GM12892 (cell line): ENCODE measurements around the gene RBBP5.

Experiments used
- DNase-seq: peaks from one replicate; pipeline ENCODE4 v3.0.0; 2011; ENCODE audit not compliant: insufficient read length
- FAIRE-seq: peaks from 2 replicates; lab custom pipeline; 2011; peaks lifted over from hg19 to GRCh38; lab: Jason Lieb, UNC
- POLR2A ChIP-seq: IDR thresholded peaks from 2 replicates; pipeline ENCODE4 v1.6.1; 2011; ENCODE audit warnings: low read depth, low read length, control low read depth
- POLR2AphosphoS5 ChIP-seq: IDR thresholded peaks from 2 replicates; pipeline ENCODE4 v1.6.1; 2011; ENCODE audit warnings: low read depth, low read length, control low read depth
- TAF1 ChIP-seq: IDR thresholded peaks from 2 replicates; pipeline ENCODE4 v1.6.1; 2011; ENCODE audit warnings: low read depth, mild to moderate bottlenecking, control low read depth, low read length, borderline replicate concordance

RBBP5 gene

GRCh38 chr1:205091043-205091740 is 30.6 kb downstream of the RBBP5 start:
- no peak for FAIRE-seq
- no peak for DNase-seq
- no peak for TF ChIP-seq POLR2AphosphoS5
- no peak for TF ChIP-seq TAF1
- TF ChIP-seq POLR2A, result no peak

DNA sequence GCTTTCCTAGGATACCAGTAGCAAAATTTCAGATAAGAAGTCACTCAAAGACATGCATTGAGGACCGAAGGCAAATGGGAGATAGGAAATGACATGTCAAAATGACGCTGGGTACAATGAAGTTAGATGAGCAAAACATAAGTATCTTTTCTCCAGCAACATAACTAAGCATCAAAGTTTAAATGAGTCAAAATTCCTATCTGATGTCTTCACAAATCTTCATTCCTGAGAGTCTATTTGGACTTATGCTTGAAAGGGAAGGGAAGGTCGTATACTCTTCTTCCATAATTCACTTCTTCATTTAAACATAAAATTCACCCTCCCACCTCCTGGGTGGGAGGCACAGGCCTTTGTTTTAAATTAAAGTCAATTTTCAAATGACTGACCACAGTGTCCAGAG is 33.4 kb downstream of the RBBP5 start:
- no peak for TF ChIP-seq POLR2AphosphoS5
- no peak for TF ChIP-seq TAF1
- no peak for TF ChIP-seq POLR2A
- FAIRE-seq, result no peak
- no peak for DNase-seq

DNA sequence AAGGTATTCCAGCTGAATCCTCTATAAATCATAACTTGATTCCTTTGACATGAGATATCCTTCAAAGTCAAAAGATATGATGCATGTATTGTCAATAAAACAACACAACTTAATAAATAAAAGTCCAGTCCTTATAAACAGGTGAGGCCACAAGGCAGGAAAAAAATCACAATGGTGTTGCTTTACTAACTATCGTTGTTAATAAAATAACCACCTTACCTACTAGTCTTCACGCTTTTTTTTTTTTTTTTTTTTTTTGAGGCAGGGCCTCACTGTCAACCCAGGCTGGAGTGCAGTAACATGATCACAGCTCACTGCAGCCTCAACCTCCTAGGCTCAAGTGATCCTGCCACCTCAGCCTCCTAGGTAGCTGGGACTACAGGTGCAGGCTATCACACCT is 37.4 kb downstream of the RBBP5 start, which contains the start of gene TMEM81:
TMEM81 (minus strand) TSS at position 101 of the 400 bp plus-strand sequence. CDS start 140 bp downstream, outside the sequence.
- no peak for TF ChIP-seq TAF1
- no peak for TF ChIP-seq POLR2AphosphoS5
- TF ChIP-seq POLR2A, result no peak
- FAIRE-seq, result no peak
- no peak for DNase-seq

DNA sequence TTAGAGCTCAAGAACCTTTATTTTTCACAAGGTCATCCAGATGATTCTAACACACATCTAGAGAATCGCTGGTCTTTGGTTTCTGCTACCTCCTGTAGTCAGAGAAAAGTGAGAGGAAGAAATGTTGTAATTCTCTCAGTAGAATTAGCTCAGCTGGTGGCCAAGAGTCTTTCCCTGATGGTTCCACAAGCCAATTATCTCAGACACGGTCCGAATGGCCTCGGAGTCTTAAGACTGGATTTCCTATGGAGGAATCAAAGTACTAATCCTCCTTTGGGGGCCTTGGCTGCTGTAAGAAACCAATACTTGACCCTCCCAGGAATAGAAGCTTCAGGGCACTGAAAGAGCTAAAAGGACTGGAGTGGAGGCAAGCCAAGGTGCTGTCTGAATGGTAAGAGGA is 39.3 kb downstream of the RBBP5 start:
- TF ChIP-seq TAF1 (no peak), POLR2A (no peak), POLR2AphosphoS5 (no peak)
- DNase-seq (no peak), FAIRE-seq (no peak)

- no peak for TF ChIP-seq POLR2A
- no peak for TF ChIP-seq TAF1
- TF ChIP-seq POLR2AphosphoS5, result no peak
- FAIRE-seq (no peak), DNase-seq (no peak)
Measured at GRCh38 chr1:205077934-205078311, 43.9 kb downstream of the RBBP5 start.

GRCh38 chr1:205077158-205077933 is 44.4 kb downstream of the RBBP5 start:
- no peak for DNase-seq
- no peak for FAIRE-seq
- TF ChIP-seq TAF1 (no peak), POLR2A (no peak)

GRCh38 chr1:205076245-205076761 is 45.5 kb downstream of the RBBP5 start:
- DNase-seq, result no peak
- no peak for FAIRE-seq
- no peak for TF ChIP-seq POLR2AphosphoS5
- no peak for TF ChIP-seq TAF1
- TF ChIP-seq POLR2A, result no peak

DNA sequence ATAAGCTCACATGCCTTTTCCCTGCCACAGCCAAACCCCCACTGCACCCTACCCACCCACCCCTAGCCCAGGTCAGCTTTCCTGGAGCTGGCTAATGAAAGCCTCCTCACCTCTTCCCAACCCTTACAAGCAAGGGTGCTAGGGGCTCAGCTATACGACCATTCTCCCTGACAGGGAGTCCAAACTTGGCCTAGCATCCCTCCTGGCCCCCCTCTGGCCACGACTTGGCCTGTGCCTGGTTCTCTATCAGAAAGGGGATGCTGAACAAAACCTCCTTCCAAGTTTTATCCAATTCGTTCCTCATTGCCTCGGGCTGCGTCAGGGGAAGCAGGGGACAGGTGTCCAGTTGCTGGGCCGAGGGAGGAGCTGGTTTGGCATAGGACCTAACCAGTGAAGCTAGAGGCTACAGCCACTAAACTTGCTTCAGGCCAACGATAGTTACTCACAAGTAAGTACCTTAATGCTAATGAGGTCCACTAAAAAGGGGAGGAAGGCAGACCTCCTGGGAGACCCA is 46.1 kb downstream of the RBBP5 start:
- DNase-seq (no peak), FAIRE-seq (no peak)
- TF ChIP-seq POLR2A (no peak), TAF1 (no peak), POLR2AphosphoS5 (no peak)

DNA sequence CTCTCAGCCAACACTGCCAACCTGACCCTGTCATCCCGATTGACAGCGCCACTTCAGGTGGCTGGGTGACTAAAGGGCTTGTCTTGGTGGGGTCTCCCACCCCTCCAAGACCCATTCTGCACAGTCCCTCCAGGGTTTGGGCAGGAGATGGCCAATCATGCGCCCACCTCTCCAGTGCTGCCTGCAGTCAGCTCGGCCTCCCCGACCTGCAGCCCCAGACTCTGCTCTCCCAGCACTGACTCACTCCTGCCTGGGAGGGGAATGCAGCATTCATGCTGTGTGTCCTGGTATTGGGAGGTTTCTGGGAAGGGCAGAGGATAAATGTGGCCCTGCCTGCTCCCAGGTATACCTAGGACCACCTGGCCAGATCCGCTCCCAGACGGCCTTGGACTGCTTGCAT is 47.3 kb downstream of the RBBP5 start:
- TF ChIP-seq POLR2AphosphoS5 (no peak), TAF1 (no peak), POLR2A (no peak)
- FAIRE-seq (no peak), DNase-seq (no peak)

- DNase-seq, result no peak
- TF ChIP-seq POLR2AphosphoS5 (no peak), POLR2A (no peak), TAF1 (no peak)
- FAIRE-seq, result no peak
Measured at GRCh38 chr1:205074084-205074483, 47.7 kb downstream of the RBBP5 start.

- DNase-seq (no peak), FAIRE-seq (no peak)
- TF ChIP-seq TAF1 (no peak), POLR2A (no peak), POLR2AphosphoS5 (no peak)
Measured at GRCh38 chr1:205073511-205073910, 48.3 kb downstream of the RBBP5 start.

- DNase-seq, result no peak
- TF ChIP-seq TAF1 (no peak), POLR2A (no peak), POLR2AphosphoS5 (no peak)
- no peak for FAIRE-seq
Measured at GRCh38 chr1:205072881-205073280, 48.9 kb downstream of the RBBP5 start.
